Neuronal stem cell (in vitro differentiated cells): ENCODE measurements around the gene IP6K2. TPM values are rescaled to one million over a fixed set of nuclear protein-coding genes. Genes with fewer than 3 reads are reported as not detected.

ENCODE experiments used
- small RNA-seq: library from polyadenylated mRNA; stranded (forward); fragments of <200 nt; extraction: miRNeasy Mini kit (QIAGEN cat#:217004); gene quantifications from one replicate; pipeline ENCODE3, GENCODE V24; 2013; ENCODE audit not compliant: insufficient read depth

The IP6K2 gene

Small RNA genes lying within 50 kb of the gene (small RNA-seq; reads per million reads assigned to genes)
- not detected for gene AC141002.1
